PC-9 (cell line): ENCODE results near the gene KAT8.

ENCODE experiments used
- EZH2 ChIP-seq: fragments of 200-600 bp; sonication (generic); IDR thresholded peaks from 2 replicates; pipeline ENCODE4 v1.8.0; 2017; ENCODE audit warnings: antibody characterized with exemption, low read depth
- TF ChIP-seq, protein P1 (sequence below): fragments of 200-600 bp; sonication (generic); conservative IDR thresholded peaks from 2 replicates; pipeline ENCODE4 v1.6.1; 2017; ENCODE audit warnings: mixed run types, antibody characterized with exemption, mild to moderate bottlenecking, moderate library complexity

DNA sequence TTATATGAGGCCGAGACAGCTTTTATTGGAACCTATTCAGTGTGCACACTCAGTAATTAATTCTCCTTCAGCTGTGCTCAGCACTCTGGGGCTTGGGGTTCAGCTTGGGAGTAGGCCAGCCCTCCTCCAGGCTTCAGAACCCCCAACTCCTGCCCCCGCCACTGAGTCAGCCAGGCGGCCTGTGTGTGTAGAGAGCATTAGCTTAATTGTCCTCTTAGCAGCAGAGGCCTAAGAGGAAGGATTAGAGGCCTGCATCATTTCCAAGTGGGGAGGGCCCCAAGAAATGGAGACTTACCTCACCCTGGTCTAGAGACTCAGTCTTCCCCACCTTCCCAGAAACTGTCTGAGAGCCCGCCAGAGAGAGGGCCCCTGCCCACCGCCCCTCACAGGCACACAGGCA is 29.5 kb upstream of the KAT8 start:
- TF ChIP-seq, protein P1, sequence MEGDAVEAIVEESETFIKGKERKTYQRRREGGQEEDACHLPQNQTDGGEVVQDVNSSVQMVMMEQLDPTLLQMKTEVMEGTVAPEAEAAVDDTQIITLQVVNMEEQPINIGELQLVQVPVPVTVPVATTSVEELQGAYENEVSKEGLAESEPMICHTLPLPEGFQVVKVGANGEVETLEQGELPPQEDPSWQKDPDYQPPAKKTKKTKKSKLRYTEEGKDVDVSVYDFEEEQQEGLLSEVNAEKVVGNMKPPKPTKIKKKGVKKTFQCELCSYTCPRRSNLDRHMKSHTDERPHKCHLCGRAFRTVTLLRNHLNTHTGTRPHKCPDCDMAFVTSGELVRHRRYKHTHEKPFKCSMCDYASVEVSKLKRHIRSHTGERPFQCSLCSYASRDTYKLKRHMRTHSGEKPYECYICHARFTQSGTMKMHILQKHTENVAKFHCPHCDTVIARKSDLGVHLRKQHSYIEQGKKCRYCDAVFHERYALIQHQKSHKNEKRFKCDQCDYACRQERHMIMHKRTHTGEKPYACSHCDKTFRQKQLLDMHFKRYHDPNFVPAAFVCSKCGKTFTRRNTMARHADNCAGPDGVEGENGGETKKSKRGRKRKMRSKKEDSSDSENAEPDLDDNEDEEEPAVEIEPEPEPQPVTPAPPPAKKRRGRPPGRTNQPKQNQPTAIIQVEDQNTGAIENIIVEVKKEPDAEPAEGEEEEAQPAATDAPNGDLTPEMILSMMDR = no peak
- no peak for TF ChIP-seq EZH2
